GM23338 (cell line): ENCODE data around the gene PPIL1. TPM values are rescaled to one million over a fixed set of nuclear protein-coding genes. Genes with fewer than 3 reads are reported as not detected.

Source experiments
- ATAC-seq: fragments of 200-7000 bp; cut with Tn5 transposase; 3 replicates; pipeline ENCODE4 v1.9.1; 2020
- DNase-seq: peaks from one replicate; pipeline ENCODE4 v3.0.0-alpha.2; 2015; ENCODE audit warnings: low spot score
- H2AFZ ChIP-seq: fragments of 200-600 bp; sonication (generic); 2 replicates; pipeline ENCODE4 v1.8.0; 2016; ENCODE audit warnings: antibody characterized with exemption, mild to moderate bottlenecking, moderate library complexity
- H3F3A ChIP-seq: fragments of 200-600 bp; sonication (generic); replicated peaks from 2 replicates; pipeline ENCODE4 v1.8.0; 2017; ENCODE audit warnings: antibody characterized with exemption, mixed run types, low read depth
- H3K27ac ChIP-seq: fragments of 200-600 bp; sonication (generic); 2 replicates; pipeline ENCODE4 v1.6.1; 2016; ENCODE audit warnings: low read depth
- H3K27me3 ChIP-seq: fragments of 200-600 bp; sonication (generic); 2 replicates; pipeline ENCODE4 v1.8.0; 2016; ENCODE audit warnings: mild to moderate bottlenecking, mixed run types, moderate library complexity; ENCODE audit not compliant: insufficient read depth
- H3K36me3 ChIP-seq: fragments of 200-600 bp; sonication (generic); 2 replicates; pipeline ENCODE4 v1.8.0; 2016; ENCODE audit warnings: mild to moderate bottlenecking; ENCODE audit not compliant: insufficient read depth
- H3K4me1 ChIP-seq: fragments of 200-600 bp; sonication (generic); 2 replicates; pipeline ENCODE4 v1.8.0; 2016; ENCODE audit warnings: mild to moderate bottlenecking, moderate library complexity; ENCODE audit not compliant: insufficient read depth
- H3K4me2 ChIP-seq: fragments of 200-600 bp; sonication (generic); 2 replicates; pipeline ENCODE4 v1.7.1; 2017; ENCODE audit warnings: mixed run types
- H3K4me3 ChIP-seq: fragments of 200-600 bp; sonication (generic); 2 replicates; pipeline ENCODE4 v1.6.1; 2016; ENCODE audit warnings: mixed run types
- H3K79me2 ChIP-seq: fragments of 200-600 bp; sonication (generic); replicated peaks from 2 replicates; pipeline ENCODE4 v1.8.0; 2017; ENCODE audit warnings: mild to moderate bottlenecking; ENCODE audit not compliant: insufficient read depth
- H3K9me2 ChIP-seq: fragments of 200-600 bp; sonication (generic); 2 replicates; pipeline ENCODE4 v1.8.0; 2017; ENCODE audit not compliant: insufficient read depth
- H4K20me1 ChIP-seq: fragments of 200-600 bp; sonication (generic); replicated peaks from 2 replicates; pipeline ENCODE4 v1.8.0; 2017; ENCODE audit warnings: mild to moderate bottlenecking; ENCODE audit not compliant: insufficient read depth
- H3K27ac Mint-ChIP-seq: 2 replicates; pipeline ENCODE4 v1.8.0; 2020; ENCODE audit warnings: inconsistent platforms, mild to moderate bottlenecking, moderate library complexity, mixed read lengths
- H3K27me3 Mint-ChIP-seq: 3 replicates; pipeline ENCODE4 v1.8.0; 2022; ENCODE audit warnings: low read depth, mild to moderate bottlenecking, moderate library complexity, mixed read lengths, inconsistent platforms; ENCODE audit not compliant: insufficient read depth, poor library complexity
- H3K36me3 Mint-ChIP-seq: 3 replicates; pipeline ENCODE4 v1.8.0; 2021; ENCODE audit warnings: low read depth, mild to moderate bottlenecking, inconsistent platforms, moderate library complexity, mixed read lengths
- H3K4me1 Mint-ChIP-seq: 3 replicates; pipeline ENCODE4 v1.8.0; 2020; ENCODE audit warnings: mild to moderate bottlenecking, inconsistent platforms, mixed read lengths
- H3K4me3 Mint-ChIP-seq: 3 replicates; pipeline ENCODE4 v1.8.0; 2021; ENCODE audit warnings: moderate library complexity, mild to moderate bottlenecking, inconsistent platforms, mixed read lengths
- H3K9me3 Mint-ChIP-seq: 3 replicates; pipeline ENCODE4 v1.8.0; 2020; ENCODE audit warnings: moderate library complexity, mild to moderate bottlenecking, inconsistent platforms, mixed read lengths
- EZH2 ChIP-seq: fragments of 200-600 bp; sonication (generic); IDR thresholded peaks from one replicate; pipeline ENCODE4 v1.8.0; 2017; ENCODE audit warnings: antibody characterized with exemption, mild to moderate bottlenecking, low read depth; ENCODE audit not compliant: unreplicated experiment
- EZH2phosphoT487 ChIP-seq: fragments of 200-600 bp; sonication (generic); IDR thresholded peaks from one replicate; pipeline ENCODE4 v1.8.1; 2018; ENCODE audit warnings: antibody characterized with exemption; ENCODE audit not compliant: unreplicated experiment
- JUNB ChIP-seq: IDR thresholded peaks from one replicate; pipeline ENCODE4 v1.6.1; 2016; ENCODE audit warnings: antibody characterized with exemption; ENCODE audit not compliant: unreplicated experiment
- POLR2AphosphoS5 ChIP-seq: IDR thresholded peaks from 2 replicates; pipeline ENCODE4 v1.6.1; 2016; ENCODE audit warnings: antibody characterized with exemption, low read depth
- STAT1 ChIP-seq: IDR thresholded peaks from one replicate; pipeline ENCODE4 v1.6.1; 2016; ENCODE audit warnings: antibody characterized with exemption; ENCODE audit not compliant: unreplicated experiment
- ZNF331 ChIP-seq: fragments of 250-450 bp; sonication (Bioruptor Pico); IDR thresholded peaks from 2 replicates; pipeline ENCODE4 v1.5.0; 2020; ENCODE audit warnings: low read depth, mild to moderate bottlenecking, moderate library complexity
- polyA plus RNA-seq: library from polyadenylated mRNA; unstranded; fragments of >200 nt; fragmentation: Nextera tagmentation; extraction: Ambion mirVana; gene quantifications from 2 replicates; pipeline ENCODE4 v1.2.1, GENCODE V29; 2016
- total RNA-seq: library from RNA; depleted of rRNA; stranded (reverse); fragments of >200 nt; shearing (Covaris generic); gene quantifications from 2 replicates; pipeline ENCODE4 v1.2.3, GENCODE V29; 2014
- TF ChIP-seq, protein P1 (sequence below): IDR thresholded peaks from 2 replicates; pipeline ENCODE4 v1.6.1; 2016; ENCODE audit warnings: antibody characterized with exemption
- TF ChIP-seq, protein P2 (sequence below): IDR thresholded peaks from one replicate; pipeline ENCODE4 v1.6.1; 2018; ENCODE audit warnings: antibody characterized with exemption; ENCODE audit not compliant: unreplicated experiment
- TF ChIP-seq, protein P3 (sequence below): fragments of 250-450 bp; sonication (Bioruptor Pico); IDR thresholded peaks from 2 replicates; pipeline ENCODE4 v1.5.0; 2020; ENCODE audit warnings: mild to moderate bottlenecking, moderate library complexity

Gene PPIL1
- total and polyA plus RNA-seq, 2 experiments from 2014 or later: 57.3 to 79.4 TPM

DNA sequence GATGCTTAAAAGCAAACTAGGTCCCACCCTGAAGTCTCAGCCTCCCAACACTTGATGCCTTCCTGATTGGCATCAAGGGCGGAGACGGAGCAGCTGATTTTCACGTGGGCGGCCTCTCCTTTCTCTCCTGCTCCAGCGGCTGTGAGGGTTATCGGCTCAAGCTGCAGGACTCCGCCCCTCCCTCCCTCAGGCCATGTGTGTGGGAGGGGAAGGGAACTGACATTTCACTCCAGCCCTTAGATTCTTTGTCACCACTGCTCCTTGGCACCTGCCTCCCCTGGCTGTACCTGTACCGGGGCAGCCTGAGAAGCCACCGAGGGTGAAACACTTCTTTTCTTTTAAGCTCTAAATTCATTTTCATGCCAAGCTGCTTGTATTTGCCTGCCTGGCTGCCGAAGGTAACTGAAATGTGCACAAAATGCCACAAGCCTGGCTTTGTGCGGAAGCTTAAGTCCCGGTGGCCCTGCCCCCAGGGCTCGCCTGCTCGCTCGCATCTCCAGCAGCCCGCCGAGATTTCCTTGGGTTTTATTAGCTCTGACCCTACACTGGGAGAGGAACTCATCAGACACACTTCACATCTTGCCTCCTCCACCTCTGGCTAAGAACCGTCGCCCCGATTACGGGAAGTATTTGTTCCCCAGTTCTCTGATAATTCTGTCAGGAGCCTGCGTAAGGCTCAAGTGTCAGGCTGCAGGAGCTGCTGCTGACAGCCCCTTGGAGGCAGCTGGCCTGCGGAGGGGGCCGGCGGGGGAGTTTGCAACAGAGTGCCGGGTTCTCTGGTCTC, 25.8 kb downstream of the PPIL1 start (continued):
- TF ChIP-seq, protein P1, sequence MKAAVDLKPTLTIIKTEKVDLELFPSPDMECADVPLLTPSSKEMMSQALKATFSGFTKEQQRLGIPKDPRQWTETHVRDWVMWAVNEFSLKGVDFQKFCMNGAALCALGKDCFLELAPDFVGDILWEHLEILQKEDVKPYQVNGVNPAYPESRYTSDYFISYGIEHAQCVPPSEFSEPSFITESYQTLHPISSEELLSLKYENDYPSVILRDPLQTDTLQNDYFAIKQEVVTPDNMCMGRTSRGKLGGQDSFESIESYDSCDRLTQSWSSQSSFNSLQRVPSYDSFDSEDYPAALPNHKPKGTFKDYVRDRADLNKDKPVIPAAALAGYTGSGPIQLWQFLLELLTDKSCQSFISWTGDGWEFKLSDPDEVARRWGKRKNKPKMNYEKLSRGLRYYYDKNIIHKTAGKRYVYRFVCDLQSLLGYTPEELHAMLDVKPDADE: no peak
- TF ChIP-seq POLR2AphosphoS5 (no peak), ZNF331 (no peak), STAT1 (no peak), EZH2 (no peak)
- TF ChIP-seq, protein P2, sequence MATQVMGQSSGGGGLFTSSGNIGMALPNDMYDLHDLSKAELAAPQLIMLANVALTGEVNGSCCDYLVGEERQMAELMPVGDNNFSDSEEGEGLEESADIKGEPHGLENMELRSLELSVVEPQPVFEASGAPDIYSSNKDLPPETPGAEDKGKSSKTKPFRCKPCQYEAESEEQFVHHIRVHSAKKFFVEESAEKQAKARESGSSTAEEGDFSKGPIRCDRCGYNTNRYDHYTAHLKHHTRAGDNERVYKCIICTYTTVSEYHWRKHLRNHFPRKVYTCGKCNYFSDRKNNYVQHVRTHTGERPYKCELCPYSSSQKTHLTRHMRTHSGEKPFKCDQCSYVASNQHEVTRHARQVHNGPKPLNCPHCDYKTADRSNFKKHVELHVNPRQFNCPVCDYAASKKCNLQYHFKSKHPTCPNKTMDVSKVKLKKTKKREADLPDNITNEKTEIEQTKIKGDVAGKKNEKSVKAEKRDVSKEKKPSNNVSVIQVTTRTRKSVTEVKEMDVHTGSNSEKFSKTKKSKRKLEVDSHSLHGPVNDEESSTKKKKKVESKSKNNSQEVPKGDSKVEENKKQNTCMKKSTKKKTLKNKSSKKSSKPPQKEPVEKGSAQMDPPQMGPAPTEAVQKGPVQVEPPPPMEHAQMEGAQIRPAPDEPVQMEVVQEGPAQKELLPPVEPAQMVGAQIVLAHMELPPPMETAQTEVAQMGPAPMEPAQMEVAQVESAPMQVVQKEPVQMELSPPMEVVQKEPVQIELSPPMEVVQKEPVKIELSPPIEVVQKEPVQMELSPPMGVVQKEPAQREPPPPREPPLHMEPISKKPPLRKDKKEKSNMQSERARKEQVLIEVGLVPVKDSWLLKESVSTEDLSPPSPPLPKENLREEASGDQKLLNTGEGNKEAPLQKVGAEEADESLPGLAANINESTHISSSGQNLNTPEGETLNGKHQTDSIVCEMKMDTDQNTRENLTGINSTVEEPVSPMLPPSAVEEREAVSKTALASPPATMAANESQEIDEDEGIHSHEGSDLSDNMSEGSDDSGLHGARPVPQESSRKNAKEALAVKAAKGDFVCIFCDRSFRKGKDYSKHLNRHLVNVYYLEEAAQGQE: no peak

DNA sequence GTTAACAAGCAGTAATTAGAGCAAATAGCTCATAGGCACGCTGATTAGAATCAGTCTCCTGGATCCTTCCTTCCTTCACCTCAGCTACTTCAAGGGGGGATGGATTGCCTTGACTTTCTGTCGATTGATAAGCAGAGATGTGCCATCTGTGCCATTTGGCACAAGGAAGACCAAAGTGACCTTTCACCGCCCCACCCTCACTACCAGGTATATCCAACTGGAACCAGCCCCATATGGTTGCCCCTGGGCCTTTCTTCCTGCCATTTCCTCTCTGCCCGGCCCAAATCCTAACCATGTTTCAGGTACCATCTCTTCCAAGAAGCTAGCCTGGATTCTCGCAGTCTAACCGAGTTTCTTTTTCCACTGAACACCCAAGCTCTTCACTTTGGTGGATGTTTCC, 26.6 kb downstream of the PPIL1 start:
- Mint-ChIP-seq H3K4me1 (peaks cover 35% of the 10 kb centered on the region), H3K4me3 (no peak overlapping the region), H3K9me3 (no peaks in the 10 kb centered on the region; the same call in 2 of the 3 replicates), H3K27ac (no peak overlapping the region), H3K27me3 (peaks cover 11% of the 10 kb centered on the region), H3K36me3 (peaks cover 1% of the 10 kb centered on the region; the same call in 2 of the 3 replicates)
- no peak overlapping the region; the same call in 1 of the 2 replicates for H3K4me3 ChIP-seq
- H4K20me1 ChIP-seq: peaks cover 10% of the 10 kb centered on the region; the same call in 1 of the 2 replicates
- no peaks in the 10 kb centered on the region for H3K9me2 ChIP-seq
- H3K36me3 ChIP-seq: no peaks in the 10 kb centered on the region
- no peak for ATAC-seq
- H3K79me2 ChIP-seq: no peaks in the 10 kb centered on the region
- no peak overlapping the region for H3K27ac ChIP-seq
- H2AFZ ChIP-seq: no peak overlapping the region
- peaks cover 19% of the 10 kb centered on the region for H3F3A ChIP-seq
- H3K4me1 ChIP-seq: peaks cover 18% of the 10 kb centered on the region
- H3K4me2 ChIP-seq: no peak overlapping the region
- DNase-seq: no peak
- no peaks in the 10 kb centered on the region for H3K27me3 ChIP-seq
- TF ChIP-seq EZH2 (no peak), EZH2phosphoT487 (no peak), JUNB (no peak), STAT1 (no peak)
- TF ChIP-seq, protein P3, sequence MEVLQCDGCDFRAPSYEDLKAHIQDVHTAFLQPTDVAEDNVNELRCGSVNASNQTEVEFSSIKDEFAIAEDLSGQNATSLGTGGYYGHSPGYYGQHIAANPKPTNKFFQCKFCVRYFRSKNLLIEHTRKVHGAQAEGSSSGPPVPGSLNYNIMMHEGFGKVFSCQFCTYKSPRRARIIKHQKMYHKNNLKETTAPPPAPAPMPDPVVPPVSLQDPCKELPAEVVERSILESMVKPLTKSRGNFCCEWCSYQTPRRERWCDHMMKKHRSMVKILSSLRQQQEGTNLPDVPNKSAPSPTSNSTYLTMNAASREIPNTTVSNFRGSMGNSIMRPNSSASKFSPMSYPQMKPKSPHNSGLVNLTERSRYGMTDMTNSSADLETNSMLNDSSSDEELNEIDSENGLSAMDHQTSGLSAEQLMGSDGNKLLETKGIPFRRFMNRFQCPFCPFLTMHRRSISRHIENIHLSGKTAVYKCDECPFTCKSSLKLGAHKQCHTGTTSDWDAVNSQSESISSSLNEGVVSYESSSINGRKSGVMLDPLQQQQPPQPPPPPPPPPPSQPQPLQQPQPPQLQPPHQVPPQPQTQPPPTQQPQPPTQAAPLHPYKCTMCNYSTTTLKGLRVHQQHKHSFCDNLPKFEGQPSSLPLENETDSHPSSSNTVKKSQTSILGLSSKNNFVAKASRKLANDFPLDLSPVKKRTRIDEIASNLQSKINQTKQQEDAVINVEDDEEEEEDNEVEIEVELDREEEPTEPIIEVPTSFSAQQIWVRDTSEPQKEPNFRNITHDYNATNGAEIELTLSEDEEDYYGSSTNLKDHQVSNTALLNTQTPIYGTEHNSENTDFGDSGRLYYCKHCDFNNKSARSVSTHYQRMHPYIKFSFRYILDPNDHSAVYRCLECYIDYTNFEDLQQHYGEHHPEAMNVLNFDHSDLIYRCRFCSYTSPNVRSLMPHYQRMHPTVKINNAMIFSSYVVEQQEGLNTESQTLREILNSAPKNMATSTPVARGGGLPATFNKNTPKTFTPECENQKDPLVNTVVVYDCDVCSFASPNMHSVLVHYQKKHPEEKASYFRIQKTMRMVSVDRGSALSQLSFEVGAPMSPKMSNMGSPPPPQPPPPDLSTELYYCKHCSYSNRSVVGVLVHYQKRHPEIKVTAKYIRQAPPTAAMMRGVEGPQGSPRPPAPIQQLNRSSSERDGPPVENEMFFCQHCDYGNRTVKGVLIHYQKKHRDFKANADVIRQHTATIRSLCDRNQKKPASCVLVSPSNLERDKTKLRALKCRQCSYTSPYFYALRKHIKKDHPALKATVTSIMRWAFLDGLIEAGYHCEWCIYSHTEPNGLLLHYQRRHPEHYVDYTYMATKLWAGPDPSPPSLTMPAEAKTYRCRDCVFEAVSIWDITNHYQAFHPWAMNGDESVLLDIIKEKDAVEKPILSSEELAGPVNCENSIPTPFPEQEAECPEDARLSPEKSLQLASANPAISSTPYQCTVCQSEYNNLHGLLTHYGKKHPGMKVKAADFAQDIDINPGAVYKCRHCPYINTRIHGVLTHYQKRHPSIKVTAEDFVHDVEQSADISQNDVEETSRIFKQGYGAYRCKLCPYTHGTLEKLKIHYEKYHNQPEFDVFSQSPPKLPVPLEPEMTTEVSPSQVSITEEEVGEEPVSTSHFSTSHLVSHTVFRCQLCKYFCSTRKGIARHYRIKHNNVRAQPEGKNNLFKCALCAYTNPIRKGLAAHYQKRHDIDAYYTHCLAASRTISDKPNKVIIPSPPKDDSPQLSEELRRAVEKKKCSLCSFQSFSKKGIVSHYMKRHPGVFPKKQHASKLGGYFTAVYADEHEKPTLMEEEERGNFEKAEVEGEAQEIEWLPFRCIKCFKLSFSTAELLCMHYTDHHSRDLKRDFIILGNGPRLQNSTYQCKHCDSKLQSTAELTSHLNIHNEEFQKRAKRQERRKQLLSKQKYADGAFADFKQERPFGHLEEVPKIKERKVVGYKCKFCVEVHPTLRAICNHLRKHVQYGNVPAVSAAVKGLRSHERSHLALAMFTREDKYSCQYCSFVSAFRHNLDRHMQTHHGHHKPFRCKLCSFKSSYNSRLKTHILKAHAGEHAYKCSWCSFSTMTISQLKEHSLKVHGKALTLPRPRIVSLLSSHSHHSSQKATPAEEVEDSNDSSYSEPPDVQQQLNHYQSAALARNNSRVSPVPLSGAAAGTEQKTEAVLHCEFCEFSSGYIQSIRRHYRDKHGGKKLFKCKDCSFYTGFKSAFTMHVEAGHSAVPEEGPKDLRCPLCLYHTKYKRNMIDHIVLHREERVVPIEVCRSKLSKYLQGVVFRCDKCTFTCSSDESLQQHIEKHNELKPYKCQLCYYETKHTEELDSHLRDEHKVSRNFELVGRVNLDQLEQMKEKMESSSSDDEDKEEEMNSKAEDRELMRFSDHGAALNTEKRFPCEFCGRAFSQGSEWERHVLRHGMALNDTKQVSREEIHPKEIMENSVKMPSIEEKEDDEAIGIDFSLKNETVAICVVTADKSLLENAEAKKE: no peak
- TF ChIP-seq, protein P1: no peak
